H1 (cell line): ENCODE data around the gene CD248. TPM values are rescaled to one million over a fixed set of nuclear protein-coding genes. Genes with fewer than 3 reads are reported as not detected.
"Not testable (repeated sequence)": the region's sequence is repeated elsewhere in the genome, so short reads cannot be mapped to it uniquely, and the experiment has no call there.

Experiments used
- CTCF ChIA-PET: fragments of 300-600 bp; sonication (Branson Sonifier 250); formaldehyde crosslinking; loops from one replicate; lab custom pipeline; 2021; ENCODE audit not compliant: partially characterized antibody; lab: Charles Lee
- POLR2A ChIA-PET: fragments of 300-600 bp; sonication (Branson Sonifier 250); formaldehyde crosslinking; loops from one replicate; lab custom pipeline; 2021; ENCODE audit warnings: inconsistent platforms; ENCODE audit not compliant: partially characterized antibody; lab: Charles Lee
- DNase-seq, 2 experiments: peaks; one replicate each; pipeline versions ENCODE4 v3.0.0 to v3.0.0-alpha.2; 2010 to 2022; ENCODE audit warnings: low spot score in 2 of 2, low read depth in 1 of 2, mixed read lengths in 1 of 2
- FAIRE-seq: peaks from 2 replicates; lab custom pipeline; 2011; peaks lifted over from hg19 to GRCh38; lab: Jason Lieb, UNC
- H2AFZ ChIP-seq: 2 replicates; pipeline ENCODE4 v1.8.1; 2012; ENCODE audit warnings: low read length, inconsistent platforms
- H2AK5ac ChIP-seq: 2 replicates; pipeline ENCODE4 v1.6.1; 2013; ENCODE audit warnings: low read depth, low read length
- H2BK120ac ChIP-seq: replicated peaks from 2 replicates; pipeline ENCODE3; 2013; ENCODE audit warnings: low read depth, low read length, inconsistent platforms
- H2BK12ac ChIP-seq: 2 replicates; pipeline ENCODE4 v1.6.1; 2013; ENCODE audit warnings: low read depth, low read length
- H2BK15ac ChIP-seq: 2 replicates; pipeline ENCODE4 v1.6.1; 2013; ENCODE audit warnings: low read length
- H2BK20ac ChIP-seq: 2 replicates; pipeline ENCODE4 v1.6.1; 2013; ENCODE audit warnings: low read length
- H2BK5ac ChIP-seq: 2 replicates; pipeline ENCODE4 v1.6.1; 2013; ENCODE audit warnings: low read depth, low read length
- H3K14ac ChIP-seq: 2 replicates; pipeline ENCODE4 v1.6.1; 2013; ENCODE audit warnings: inconsistent platforms; ENCODE audit not compliant: insufficient read length
- H3K18ac ChIP-seq: 2 replicates; pipeline ENCODE4 v1.6.1; 2013; ENCODE audit warnings: low read length; ENCODE audit errors: extremely low read depth
- H3K23ac ChIP-seq: 2 replicates; pipeline ENCODE4 v1.6.1; 2013; ENCODE audit warnings: inconsistent platforms; ENCODE audit not compliant: insufficient read length
- H3K23me2 ChIP-seq: 2 replicates; pipeline ENCODE4 v1.6.1; 2013; ENCODE audit warnings: low read depth, low read length
- H3K27ac ChIP-seq: 2 replicates; pipeline ENCODE4 v1.6.1; 2011; ENCODE audit warnings: low read depth, low read length, inconsistent platforms
- H3K27me3 ChIP-seq, 4 experiments: replicated peaks in 1 of 4; 1 replicate in 1 of 4; 2 replicates in 3 of 4; pipeline versions ENCODE4 v1.6.1 to v1.8.1; 2011 to 2013; ENCODE audit warnings: low read length in 3 of 4, mild to moderate bottlenecking in 3 of 4, inconsistent platforms in 2 of 4, mixed read lengths in 2 of 4, moderate library complexity in 1 of 4; ENCODE audit not compliant: control insufficient read depth in 3 of 4, insufficient read depth in 3 of 4; ENCODE audit errors: extremely low read depth in 1 of 4
- H3K36me3 ChIP-seq, 4 experiments: 2 replicates each; pipeline versions ENCODE4 v1.6.1 to v1.8.1; 2011 to 2013; ENCODE audit warnings: mild to moderate bottlenecking in 4 of 4, low read length in 3 of 4, moderate library complexity in 2 of 4, control low read depth in 1 of 4, inconsistent platforms in 1 of 4; ENCODE audit not compliant: insufficient read depth in 4 of 4, control insufficient read depth in 2 of 4
- H3K4ac ChIP-seq: replicated peaks from 2 replicates; pipeline ENCODE3; 2013; ENCODE audit warnings: low read length, low read depth, mixed read lengths, inconsistent platforms; ENCODE audit not compliant: insufficient read length
- H3K4me1 ChIP-seq, 4 experiments: replicated peaks in 1 of 4; 1 replicate in 1 of 4; 2 replicates in 3 of 4; pipeline versions ENCODE4 v1.6.1 to v1.8.1; 2011 to 2013; ENCODE audit warnings: low read length in 3 of 4, inconsistent platforms in 2 of 4, mixed read lengths in 1 of 4; ENCODE audit not compliant: insufficient read depth in 4 of 4, control insufficient read depth in 3 of 4
- H3K4me2 ChIP-seq, 2 experiments: 2 replicates each; pipeline versions ENCODE4 v1.6.1 to v1.8.1; 2011 to 2013; ENCODE audit warnings: low read depth in 2 of 2, low read length in 2 of 2, control low read depth in 1 of 2, inconsistent platforms in 1 of 2, mild to moderate bottlenecking in 1 of 2; ENCODE audit not compliant: insufficient read depth in 1 of 2
- H3K4me3 ChIP-seq, 4 experiments: fragments of 200-600, 300-600 bp in 1 of 4; sonication (generic), shearing (Covaris generic), sonication (Bioruptor Twin) in 1 of 4; 2 replicates each; pipeline versions ENCODE4 v1.5.1 to v1.8.1; 2011 to 2016; ENCODE audit warnings: low read length in 4 of 4, low read depth in 3 of 4, control low read depth in 2 of 4, inconsistent platforms in 2 of 4, mild to moderate bottlenecking in 2 of 4, mixed read lengths in 1 of 4, moderate library complexity in 1 of 4; ENCODE audit not compliant: insufficient read depth in 2 of 4; ENCODE audit errors: extremely low read depth in 1 of 4
- H3K56ac ChIP-seq: replicated peaks from 2 replicates; pipeline ENCODE3; 2013; ENCODE audit warnings: low read depth, mild to moderate bottlenecking, mixed read lengths, low read length, inconsistent platforms; ENCODE audit not compliant: insufficient read length
- H3K79me1 ChIP-seq: 2 replicates; pipeline ENCODE4 v1.6.1; 2013; ENCODE audit warnings: low read depth, low read length, control low read depth
- H3K79me2 ChIP-seq, 2 experiments: 2 replicates each; pipeline versions ENCODE4 v1.6.1 to v1.8.1; 2012 to 2013; ENCODE audit warnings: low read length in 2 of 2, mild to moderate bottlenecking in 2 of 2, inconsistent platforms in 1 of 2; ENCODE audit not compliant: insufficient read depth in 2 of 2, control insufficient read depth in 1 of 2
- H3K9ac ChIP-seq, 4 experiments: replicated peaks in 1 of 4; 1 replicate in 1 of 4; 2 replicates in 3 of 4; pipeline versions ENCODE4 v1.6.1 to v1.8.1; 2011 to 2013; ENCODE audit warnings: low read depth in 3 of 4, low read length in 3 of 4, control low read depth in 2 of 4, mild to moderate bottlenecking in 2 of 4, moderate library complexity in 2 of 4, inconsistent platforms in 1 of 4; ENCODE audit errors: extremely low read depth in 1 of 4
- H3K9me3 ChIP-seq, 2 experiments: 2 replicates each; pipeline versions ENCODE4 v1.6.1 to v1.8.1; 2012 to 2013; ENCODE audit warnings: mild to moderate bottlenecking in 2 of 2, moderate library complexity in 2 of 2, control low read depth in 1 of 2, inconsistent platforms in 1 of 2, low read depth in 1 of 2, low read length in 1 of 2, mixed read lengths in 1 of 2; ENCODE audit not compliant: insufficient read depth in 2 of 2
- H4K20me1 ChIP-seq, 2 experiments: replicated peaks in 1 of 2; 2 replicates each; pipeline versions ENCODE3 to v1.8.1; 2011 to 2013; ENCODE audit warnings: inconsistent platforms in 2 of 2, low read length in 2 of 2, mild to moderate bottlenecking in 1 of 2; ENCODE audit not compliant: insufficient read depth in 2 of 2, control insufficient read depth in 1 of 2
- H4K5ac ChIP-seq: 2 replicates; pipeline ENCODE4 v1.6.1; 2013; ENCODE audit warnings: low read length, low read depth, mixed read lengths, inconsistent platforms; ENCODE audit not compliant: insufficient read length
- H4K8ac ChIP-seq: 2 replicates; pipeline ENCODE4 v1.8.0; 2013; ENCODE audit warnings: mild to moderate bottlenecking, moderate library complexity, low read length, inconsistent platforms; ENCODE audit not compliant: insufficient read depth; ENCODE audit errors: extremely low read depth
- H4K91ac ChIP-seq: replicated peaks from 2 replicates; pipeline ENCODE3; 2013; ENCODE audit warnings: low read length, mixed read lengths, inconsistent platforms; ENCODE audit not compliant: insufficient read length
- POLR2A ChIP-seq, 2 experiments: IDR thresholded peaks; 1 replicate in 1 of 2; 2 replicates in 1 of 2; pipeline ENCODE4 v1.6.1; 2011; ENCODE audit warnings: low read depth in 2 of 2, low read length in 2 of 2, mild to moderate bottlenecking in 2 of 2; ENCODE audit errors: control extremely low read depth in 1 of 2
- WGBS, 2 experiments: shearing (Covaris generic) in 1 of 2; methylation state at CpG; one replicate each; pipeline versions ENCODE4 v1.1.6 to v1.1.7; 2013 to 2015; ENCODE audit warnings: low lambda C conversion rate in 2 of 2, mixed read lengths in 2 of 2, inconsistent platforms in 1 of 2, low coverage in 1 of 2, missing lambda C conversion rate in 1 of 2; ENCODE audit not compliant: insufficient replicate concordance in 2 of 2, insufficient coverage in 1 of 2, insufficient read length in 1 of 2; ENCODE audit errors: extremely low coverage in 1 of 2, missing lambda C conversion rate in 1 of 2; 5-methylcytosine and 5-hydroxymethylcytosine counted together
- polyA plus RNA-seq, 7 experiments: library from polyadenylated mRNA; depleted of rRNA in 3 of 7; stranded (reverse) in 5 of 7; unstranded in 2 of 7; fragments of >200 nt in 5 of 7; fragments of 200-250 nt in 2 of 7; gene quantifications; 1 replicate in 5 of 7; 2 replicates in 1 of 7; 4 replicates in 1 of 7; pipeline versions ENCODE4 v1.2.1 to v1.2.3, GENCODE V29; 2011 to 2013; ENCODE audit warnings: missing spikeins in 2 of 7, mixed read lengths in 2 of 7
- total RNA-seq: library from RNA; stranded (reverse); fragmentation: NEBNext Ultra II Directional; extraction: Animal tissue kit (Norgen Biotek cat#: 25700); gene quantifications from 2 replicates; pipeline ENCODE4 v1.2.1, GENCODE V29; 2021

The CD248 gene
- total and polyA plus RNA-seq, 2 of the 8 experiments (the other 6 are each of a cell fraction or from before 2014, with no cell fraction given): 2.7 to 3.9 TPM

- TF ChIP-seq POLR2A (IDR thresholded peaks at IDR 0.05; ENCODE audit: control extremely low read depth in 1 of 2, low read depth in 2 of 2, low read length in 2 of 2): no peak
Observed at GRCh38 chr11:66311470-66311964, 5.3 kb downstream of the CD248 start (continued).

GRCh38 chr11:66310803-66311440, 5.9 kb downstream of the CD248 start:
- 85% methylated on average over 18 of the region's 18 CpGs; no CpG with 5 or more reads in 1 of the 2 experiments for whole genome bisulfite sequencing, 2 experiments
- H2BK15ac ChIP-seq, H3K36me3 ChIP-seq, H3K27ac ChIP-seq, H3K56ac ChIP-seq, H2BK12ac ChIP-seq, H3K79me1 ChIP-seq, H3K18ac ChIP-seq, H4K5ac ChIP-seq, DNase-seq, H3K9ac ChIP-seq, H4K91ac ChIP-seq, H3K9me3 ChIP-seq, H3K23me2 ChIP-seq, H2BK20ac ChIP-seq, H3K14ac ChIP-seq, H2BK120ac ChIP-seq, H3K79me2 ChIP-seq, H2AK5ac ChIP-seq, H2BK5ac ChIP-seq, FAIRE-seq, H3K4me3 ChIP-seq, H2AFZ ChIP-seq, H3K27me3 ChIP-seq, H3K23ac ChIP-seq, H4K20me1 ChIP-seq, H3K4ac ChIP-seq, H4K8ac ChIP-seq: not testable (repeated sequence)
- POLR2A ChIA-PET: interaction anchor here (0.8 to 4.1 kb wide), 20 partner anchors 11 to 242 kb away, joined by 3 to 25 read pairs (median 4); partner anchors contain the start of genes BRMS1, RIN1 and TMEM151A
- CTCF ChIA-PET: interaction anchor here (0.6 to 11.7 kb wide), 33 partner anchors 10 to 1282 kb away, joined by 3 to 242 read pairs (median 7); partner anchors contain the start of genes B4GAT1, BRMS1, RAB1B and RIN1
- H3K4me2 ChIP-seq: peak overlapping the region in 1 of 2 experiments; percentile 48; a peak in 2 of 4 replicates
- H3K4me1 ChIP-seq: peaks cover 3 to 13% (median 6%) of the 10 kb centered on the region in 4 experiments; a peak in 6 of 7 replicates
